Erythroblast (primary cell): ENCODE measurements around the gene SLC24A3.

Source experiments
- GATA1 ChIP-seq: IDR thresholded peaks from 2 replicates; pipeline ENCODE4 v1.6.1; 2011; ENCODE audit warnings: low read depth, mild to moderate bottlenecking, control low read depth, low read length, moderate library complexity
- POLR2A ChIP-seq: IDR thresholded peaks from 2 replicates; pipeline ENCODE4 v1.6.1; 2011; ENCODE audit warnings: mild to moderate bottlenecking, low read length

DNA sequence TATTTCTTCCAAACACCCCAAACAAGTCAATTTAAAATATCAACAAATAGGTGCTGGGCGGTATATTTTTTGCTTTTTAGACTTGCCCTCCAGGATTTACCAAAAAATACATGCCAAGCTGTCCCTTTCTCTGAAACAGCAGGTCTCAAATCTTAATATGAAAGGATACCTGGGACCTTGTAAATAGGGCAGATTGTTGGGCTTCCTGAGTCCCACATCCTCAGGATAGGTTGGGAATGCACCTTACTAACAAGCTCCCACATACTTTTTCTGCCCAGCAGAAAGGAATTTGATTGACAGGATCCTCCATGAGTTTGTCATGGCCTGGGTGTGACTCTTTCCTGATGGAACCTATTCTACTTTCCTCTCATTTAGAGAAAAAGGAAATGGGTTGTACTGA, 4.9 kb upstream of the SLC24A3 start:
- TF ChIP-seq POLR2A (no peak), GATA1 (no peak)
